ENCODE results near the gene IGF1R. TPM values are rescaled to one million over a fixed set of nuclear protein-coding genes. Genes with fewer than 3 reads are reported as not detected.

The IGF1R gene
- polyA plus RNA-seq, 5 donors, result 23.6 to 32.0 (median 30.6) TPM

DNA sequence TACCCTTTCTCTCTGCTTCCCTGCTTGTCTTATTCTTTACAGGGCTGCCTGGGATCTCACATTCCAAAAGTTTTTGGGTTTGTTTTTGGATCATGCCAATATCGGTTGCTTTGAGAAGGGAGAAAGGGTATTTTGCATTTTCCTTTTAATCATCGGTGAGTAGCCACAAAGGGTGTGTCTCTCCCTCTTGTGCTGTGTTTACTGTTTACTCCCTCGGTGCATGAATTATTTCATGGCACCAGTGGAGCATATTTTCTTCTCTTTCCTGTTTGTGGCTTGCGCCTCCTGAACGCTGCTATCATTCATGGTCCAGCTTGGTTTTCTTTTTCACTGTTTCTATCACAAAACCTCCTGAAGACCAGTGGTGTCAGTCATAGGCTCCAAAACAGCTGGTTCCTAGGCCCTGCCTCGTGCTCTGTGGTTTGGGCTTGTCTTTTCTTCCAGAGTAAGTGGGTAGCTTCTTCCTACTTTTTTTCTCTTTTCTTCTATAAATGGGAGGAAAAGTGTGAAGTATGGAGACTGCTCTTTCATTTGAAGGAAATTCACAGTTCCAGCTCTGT lies 54.9 kb downstream of the IGF1R start:
- DNase-seq, result no peak

DNA sequence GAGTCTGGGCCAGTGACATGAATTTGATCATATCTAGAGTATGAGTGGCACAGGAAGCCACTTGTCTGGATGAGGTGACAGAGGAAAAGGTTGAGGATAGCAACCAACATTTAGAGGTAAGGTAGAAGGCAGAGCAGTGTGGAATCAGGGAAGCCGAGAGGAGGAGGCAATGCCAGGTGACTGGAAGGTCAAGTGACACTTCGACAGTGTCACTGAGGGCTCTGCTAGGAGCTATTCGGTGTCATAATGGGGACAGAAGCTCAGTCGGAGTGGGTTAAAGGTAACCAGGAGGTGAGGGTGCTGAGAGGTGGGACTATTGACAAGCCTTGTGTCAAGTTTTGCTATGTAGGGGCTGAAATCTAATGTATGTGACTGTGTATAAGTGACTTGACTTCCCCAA lies 56.7 kb downstream of the IGF1R start:
- DNase-seq, result no peak

DNA sequence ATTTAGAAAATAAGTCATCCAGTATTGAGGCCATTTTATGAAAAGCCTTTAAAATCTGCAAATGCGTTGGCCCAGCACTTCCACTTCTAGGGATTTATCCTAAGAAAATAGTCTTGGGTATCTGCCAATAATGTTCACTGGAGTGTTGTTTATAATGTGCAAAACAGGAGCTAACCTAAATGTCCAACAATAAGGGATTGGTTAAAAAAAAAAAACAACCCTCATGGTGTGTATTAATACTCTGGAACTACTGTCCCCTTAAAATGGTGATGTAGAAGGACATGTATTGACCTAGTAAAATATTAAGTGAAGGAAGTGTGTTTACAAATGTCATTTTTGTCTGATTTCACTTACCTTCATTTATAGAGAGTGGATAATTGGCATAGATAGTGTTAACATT lies 58.0 kb downstream of the IGF1R start:
- DNase-seq, result no peak

DNA sequence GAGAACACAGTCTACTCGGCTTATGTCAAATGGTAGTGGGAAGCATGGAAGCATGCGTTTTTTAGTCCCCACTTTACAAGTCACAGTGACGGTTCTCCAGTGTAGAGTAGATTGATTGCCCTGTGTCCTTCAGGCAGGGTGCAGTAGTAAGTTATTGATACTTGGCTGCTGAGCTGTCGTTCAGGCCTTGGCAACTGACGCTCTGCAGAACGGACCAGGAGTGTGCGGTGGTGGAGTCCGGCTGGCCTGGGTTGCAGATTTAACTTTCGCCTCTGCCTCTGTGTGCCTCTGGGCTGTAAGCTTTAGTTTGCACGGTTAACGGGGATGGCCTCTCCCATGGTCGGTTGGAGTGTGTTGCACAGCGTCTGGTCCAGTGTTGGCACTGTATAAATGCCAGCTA lies 58.6 kb downstream of the IGF1R start:
- DNase-seq, result no peak

DNA sequence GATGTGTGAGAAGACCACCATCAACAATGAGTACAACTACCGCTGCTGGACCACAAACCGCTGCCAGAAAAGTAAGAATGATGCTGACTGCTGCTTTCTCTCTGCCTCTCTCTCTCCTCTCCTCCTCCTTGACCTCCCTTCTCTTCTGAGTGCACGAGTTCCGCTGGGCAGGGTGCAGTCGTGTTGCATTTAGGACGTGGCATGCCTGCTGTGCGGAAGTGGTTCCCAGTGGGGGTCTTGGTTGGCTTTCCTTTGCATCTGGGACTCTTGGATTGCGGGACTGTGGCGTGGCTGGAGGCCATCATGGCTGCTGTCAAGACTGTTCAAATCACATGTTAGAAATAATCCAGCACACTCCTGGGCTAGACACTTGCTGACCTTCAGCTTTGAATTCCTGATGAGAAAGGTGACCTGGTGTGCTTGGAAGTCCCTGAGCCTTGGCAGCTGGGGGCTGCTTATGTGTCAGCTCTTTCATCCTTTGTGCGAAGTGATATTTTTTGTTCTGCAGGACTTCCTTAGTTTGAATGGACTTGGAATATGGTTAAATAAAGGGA lies 59.8 kb downstream of the IGF1R start:
- DNase-seq, result no peak

DNA sequence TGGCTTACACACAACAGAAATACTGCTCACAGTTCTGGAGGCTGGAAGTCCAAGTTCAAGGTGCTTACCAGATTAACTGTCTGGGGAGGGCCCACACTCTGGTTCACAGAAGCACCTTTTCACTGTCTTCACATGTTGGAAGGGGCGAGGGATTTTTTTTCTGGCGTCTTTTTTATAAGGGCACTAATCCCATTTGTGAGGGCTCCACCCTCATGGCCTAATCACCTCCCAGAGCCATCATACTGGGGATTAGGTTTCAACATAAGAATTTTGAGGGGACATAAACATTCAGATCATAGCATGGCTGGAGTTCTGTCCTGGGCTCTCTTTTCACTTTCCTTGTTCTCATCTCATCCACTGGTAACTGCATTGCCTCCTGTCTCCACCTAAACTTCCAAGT lies 63.5 kb downstream of the IGF1R start:
- no peak for DNase-seq

DNA sequence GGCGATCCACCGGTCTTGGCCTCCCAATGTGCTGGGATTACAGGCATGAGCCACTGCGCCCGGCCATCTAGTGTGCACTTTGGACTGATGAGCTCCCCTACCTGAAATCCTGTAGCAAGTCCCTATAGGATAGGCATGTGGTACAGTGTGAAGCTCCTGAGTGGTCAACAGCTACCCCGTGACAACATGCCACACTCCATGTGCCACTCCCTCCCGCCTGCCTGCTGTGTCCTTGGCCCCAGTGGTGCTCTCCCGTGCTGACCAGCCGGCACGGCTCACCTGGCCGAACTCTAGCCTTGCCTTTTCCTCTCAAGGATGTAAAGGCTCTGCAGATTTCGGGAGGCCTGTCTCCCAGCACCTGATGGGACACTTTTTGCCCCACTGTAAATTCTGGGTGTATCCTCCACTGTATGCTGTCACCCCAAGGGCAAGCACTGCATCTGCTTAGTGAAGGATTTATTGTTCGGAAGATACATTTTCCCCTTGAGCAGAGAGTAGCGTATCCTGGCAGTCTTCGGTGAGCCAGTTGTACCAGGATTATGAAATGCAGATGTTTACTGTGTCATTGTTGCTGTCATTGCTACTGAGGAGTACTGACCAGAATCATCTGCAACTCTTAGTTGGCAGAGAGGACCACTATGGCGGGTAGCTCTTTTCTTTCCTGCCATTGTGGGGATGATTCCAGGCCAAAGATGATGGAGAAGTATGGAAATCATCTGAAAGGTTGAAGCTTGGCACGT lies 64.7 kb downstream of the IGF1R start:
- DNase-seq, result no peak

DNA sequence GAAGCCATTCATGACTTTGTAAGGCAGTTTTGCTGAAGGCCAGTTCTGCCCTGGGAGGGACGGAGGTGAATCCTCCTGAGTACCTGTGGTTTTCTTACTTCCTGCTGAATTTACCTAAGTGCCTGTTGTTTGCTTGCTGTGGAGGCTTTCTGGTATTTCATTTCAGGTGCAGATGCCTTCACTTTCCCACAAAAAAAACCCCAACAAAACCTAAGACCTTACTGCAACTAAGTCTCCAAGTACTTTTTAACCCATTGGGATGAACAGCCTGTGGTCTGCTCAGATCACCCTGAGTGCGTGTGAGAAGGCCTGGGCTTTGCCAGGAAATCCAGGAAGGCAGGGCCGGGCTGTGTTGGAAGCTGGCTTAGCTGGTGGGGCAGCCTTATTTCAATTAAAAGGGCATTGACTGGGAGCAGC lies 65.3 kb downstream of the IGF1R start:
- no peak for DNase-seq

DNA sequence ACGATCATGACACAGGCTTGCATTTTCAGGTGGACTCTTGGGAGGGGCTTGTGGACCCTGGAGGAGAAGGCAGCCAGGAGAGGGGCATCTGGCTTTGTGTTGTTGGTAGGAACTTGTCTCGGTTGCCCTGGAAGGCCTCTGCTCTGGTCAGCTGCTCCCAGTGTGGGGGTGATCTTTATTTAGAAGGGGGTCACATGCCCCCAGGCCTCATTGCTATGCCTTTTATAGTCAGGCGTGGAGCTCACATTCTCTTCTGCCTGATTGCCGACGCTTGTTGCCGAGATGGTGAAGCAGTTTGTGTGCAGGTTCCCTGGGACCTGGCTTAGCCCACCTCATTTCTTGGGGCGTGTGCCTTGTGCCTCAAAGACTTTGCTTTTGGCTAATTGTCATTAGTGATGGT lies 66.6 kb downstream of the IGF1R start:
- no peak for DNase-seq

DNA sequence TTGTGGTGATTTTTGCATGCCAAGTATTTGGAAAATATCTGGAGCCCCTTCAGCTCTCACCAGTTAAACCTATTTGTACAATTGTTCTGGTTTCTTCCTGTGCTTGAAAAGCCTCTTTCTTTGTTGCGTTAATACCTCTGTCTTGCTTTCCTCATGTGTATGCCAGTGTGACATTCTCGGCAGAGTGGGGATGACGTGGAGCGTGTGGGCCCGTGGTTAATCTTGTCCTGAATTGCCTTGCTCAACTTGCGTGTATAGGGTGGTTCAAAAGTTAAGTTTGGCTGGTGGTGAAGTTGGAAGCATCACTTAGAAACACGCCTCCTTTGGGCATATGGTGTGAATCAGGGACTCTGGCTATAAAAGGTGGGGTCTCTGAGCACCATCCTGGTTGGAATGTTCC lies 67.1 kb downstream of the IGF1R start:
- no peak for DNase-seq

DNA sequence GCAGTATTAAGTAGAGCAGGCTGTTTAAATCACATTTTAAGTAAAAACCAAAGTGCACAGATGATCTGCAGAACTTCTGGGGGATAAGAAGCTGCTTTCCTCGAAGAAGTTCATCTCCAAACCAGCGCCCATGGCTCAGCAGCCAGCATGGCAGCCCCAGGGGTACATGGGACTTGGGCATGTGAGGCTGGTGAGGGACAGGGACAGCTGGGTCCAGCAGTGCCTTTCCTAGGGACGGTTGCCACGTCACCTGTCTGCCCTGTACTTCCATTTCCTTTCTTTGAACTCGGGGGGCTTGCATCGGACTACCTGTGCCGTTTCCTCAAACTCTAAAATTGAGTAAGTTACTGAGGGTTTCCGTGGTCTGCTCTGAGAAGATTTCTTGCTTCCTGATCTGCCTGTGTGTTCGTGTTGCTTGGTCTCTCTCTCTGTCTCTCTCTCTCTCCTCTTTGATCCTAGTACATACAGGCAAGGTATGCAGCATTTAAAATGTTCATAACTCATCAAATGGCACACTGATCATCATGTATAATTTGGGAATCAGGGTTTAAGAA lies 67.6 kb downstream of the IGF1R start:
- DNase-seq, result no peak

DNA sequence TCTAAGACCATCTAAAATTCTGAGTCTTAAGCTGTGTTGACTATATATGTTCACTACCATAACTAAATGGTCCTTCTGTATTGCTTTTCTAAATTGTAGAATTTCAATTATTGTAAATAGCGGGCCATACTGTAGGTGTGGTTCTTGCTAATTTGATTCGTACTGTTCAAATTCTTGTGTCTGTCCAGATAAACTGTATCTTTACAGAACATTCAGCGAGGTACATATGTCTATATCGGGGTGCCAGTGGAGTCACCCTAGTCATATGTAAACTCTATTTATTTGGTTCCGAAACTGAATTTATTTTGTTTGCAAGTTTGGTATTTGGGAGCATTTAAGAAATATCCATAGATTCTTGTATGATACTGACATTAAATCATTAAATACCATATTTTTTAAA lies 69.0 kb downstream of the IGF1R start:
- no peak for DNase-seq

DNA sequence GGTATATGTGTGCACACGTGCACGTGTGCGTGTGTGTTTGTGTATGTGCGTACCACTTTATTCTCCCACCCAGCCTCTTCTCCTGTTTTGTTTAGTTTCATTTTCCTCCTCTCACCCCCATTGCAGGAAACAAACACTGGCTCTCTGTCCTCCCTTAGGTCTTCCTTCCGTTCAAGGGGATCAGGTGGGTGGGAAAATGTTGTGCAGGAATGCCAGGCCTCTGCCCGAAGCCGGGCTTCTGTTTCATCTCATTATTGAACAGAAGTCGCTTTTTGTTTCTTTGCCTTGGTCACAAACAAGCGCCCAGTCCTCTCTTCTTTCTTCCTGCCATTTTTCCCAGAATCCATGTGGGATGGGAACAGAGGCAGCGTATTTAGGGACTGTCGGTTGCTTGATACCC lies 69.6 kb downstream of the IGF1R start:
- DNase-seq, result no peak

DNA sequence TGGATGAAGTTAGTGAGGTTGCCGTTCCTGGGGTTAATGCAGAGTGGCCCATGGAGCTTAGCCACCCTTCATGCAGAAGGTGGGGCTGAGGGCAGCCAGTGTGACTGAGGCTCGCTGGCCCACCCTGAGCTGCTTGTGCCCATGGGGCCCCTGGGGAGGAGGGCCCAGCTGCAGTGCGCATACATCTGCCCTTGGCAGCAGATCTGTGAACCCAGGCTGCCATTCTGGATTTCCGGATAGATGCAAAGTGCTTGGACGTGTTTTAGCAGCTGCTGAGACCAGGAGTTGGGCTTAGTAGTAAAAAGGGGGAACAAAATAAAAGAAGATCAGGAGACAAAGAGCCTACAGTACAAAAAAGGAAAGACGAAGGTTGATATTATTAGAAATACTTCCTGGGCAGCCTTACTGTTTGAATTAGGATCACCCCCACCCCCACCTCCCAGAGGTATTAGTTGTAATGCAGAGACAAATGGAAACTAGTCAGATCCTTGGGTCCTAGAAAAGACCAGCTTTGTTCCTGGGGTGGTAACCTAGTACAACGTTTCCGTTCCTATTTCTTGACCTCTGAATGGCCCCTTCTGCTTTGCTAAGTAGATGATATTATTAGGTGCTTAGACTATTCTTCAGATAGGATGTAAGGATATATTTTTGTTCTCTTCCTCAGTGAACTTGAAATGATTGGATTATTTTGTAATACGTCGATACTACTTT lies 70.2 kb downstream of the IGF1R start:
- DNase-seq, result no peak

DNA sequence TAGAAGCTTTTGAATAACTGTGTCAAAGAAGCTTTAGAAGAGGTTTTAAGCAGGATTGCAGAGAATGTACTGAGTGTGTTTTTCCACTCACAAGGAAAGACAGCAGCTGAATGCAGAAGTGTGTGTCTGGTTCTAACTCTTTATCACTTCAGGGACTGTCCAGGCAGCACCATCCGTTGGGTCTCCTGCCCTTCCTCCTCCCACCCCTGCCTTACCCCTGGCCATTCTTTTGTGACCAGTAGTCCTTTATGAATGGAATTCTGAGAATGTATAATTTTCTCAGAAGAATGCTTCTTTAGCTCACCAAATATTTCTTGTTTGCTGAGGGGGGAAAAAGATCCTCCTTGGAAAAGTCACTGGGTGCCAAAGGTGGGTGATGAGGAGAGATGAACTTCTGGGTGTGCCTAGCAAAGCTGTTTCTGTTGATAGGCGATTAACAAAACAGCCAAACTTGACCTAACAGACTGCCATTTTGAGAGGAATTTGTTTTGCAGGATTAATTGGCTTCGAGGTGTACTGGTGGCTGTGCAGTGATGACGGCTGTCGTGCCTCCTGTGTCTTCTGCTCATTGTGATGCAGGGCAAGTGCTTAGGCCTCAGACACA lies 70.9 kb downstream of the IGF1R start:
- no peak for DNase-seq

DNA sequence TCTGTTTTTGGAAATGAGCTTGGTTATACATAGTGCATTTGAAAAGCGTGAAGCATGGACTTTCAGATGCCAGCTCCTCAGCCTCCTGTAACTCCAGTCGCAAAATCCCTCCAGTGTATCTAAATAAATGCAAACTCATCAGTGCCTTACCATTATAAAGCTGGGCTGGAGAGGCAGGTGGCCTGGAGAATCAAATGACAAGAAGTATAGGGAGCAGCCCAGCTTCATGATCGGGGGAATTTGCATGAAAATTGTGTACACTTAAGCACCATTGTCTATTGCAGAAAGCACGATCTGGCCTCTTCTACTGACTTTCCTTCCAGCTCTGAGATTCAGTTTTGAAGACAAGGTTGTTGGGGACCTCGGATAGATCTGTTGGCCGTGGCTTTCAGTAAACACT lies 71.7 kb downstream of the IGF1R start:
- DNase-seq, result no peak

DNA sequence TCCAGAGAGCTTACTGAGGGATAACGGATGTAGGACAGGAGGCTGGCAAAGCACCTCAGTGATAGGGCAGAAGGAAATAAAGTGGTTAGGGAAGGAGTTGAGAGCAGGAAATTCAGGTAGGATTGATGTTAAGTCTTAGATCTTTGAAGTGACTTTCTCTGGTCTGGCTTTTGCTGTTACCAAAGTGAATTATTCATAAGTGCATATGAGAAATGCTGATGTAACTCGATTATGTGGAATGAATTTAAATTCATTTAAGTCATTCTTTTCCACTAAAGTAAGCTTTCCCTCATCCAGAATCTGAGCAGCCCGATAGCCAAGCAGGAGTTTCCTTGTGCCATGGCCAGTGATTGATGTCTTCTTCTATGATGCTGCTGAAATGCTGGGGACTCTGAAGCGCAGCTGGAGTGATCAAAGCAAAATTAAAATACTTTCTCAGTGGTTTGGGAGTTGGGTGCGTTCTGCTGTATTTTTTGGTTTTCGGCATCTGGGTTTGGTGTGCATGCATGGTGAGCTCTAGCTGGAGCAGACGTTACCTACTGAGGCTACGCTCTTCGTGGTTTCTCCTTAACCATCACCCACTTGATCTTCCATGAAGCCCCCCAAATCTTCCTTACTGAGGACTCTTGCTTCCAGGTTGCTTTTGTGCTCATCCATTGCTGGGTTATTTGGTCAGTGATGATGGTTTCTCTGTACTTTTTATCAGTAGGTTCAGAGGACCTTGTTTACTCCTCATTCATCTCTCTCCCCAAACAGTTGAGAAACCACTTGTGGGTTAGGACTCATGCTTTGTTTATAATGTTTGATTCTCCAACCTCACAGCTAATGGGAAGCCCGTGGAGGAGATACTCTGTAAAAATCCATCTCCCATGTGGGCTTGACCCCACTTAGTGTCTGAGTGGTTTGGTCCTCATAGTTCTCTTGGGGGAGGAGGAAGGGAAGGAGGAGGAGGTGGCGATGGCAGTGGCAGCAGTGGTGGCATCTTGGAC lies 72.5 kb downstream of the IGF1R start:
- DNase-seq, result no peak

DNA sequence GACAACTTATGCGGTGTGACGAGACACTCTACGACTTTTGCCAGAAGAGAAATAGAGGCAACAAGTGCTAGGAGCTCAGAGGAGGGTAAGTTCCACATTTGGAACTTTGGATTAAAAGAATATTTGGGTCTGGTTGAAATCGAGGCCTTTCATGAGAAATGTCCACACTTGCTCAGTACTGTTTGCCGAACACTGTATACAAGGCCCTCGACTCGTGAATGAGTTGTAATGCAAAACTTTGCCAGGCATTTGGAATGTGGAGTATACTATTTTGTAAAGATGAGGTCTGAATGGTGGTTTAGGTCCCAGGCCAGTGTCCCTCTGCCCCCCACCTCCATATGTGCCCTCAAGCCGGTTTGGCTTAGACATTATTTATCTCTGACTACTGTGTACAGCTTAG lies 73.9 kb downstream of the IGF1R start:
- no peak for DNase-seq

DNA sequence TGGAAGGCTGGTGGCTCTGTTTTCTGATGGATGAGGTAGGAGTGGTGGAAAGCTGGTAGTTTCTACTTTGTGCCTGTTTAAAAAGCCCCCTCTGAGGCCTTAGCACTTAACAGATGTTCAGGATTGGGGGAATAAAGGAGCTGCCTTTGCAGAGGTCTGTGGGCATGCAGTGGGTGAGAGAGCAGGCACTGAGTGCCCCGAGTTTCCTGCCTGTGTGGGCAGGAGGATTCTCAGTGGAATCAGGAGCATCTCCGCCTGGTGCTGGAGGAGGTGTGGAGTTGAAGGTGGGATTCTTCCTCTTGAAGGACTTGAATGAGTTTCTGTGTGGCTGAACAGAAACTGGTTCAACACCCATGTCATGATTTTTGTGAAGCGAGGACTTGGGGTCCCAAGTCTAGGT lies 74.3 kb downstream of the IGF1R start:
- DNase-seq, result no peak

DNA sequence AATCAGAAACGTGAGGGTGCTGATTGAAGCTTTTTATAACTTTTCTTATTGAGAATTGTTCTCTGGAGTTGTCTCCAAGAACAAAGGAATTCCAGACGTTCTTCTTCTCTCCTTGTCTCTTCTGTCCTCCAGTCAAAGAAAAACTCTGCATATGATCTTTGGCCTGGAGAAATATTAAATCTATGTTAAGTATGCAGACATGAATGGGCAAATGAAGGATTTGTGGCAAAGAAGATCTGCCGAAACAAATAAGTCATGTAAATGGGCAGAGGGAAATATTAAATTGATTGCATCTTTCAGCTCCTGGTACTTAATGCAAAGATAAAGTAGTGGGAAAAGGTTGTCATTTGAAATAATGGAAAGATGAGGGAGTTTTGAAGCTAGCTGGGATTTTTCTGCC lies 74.9 kb downstream of the IGF1R start:
- DNase-seq, result no peak

DNA sequence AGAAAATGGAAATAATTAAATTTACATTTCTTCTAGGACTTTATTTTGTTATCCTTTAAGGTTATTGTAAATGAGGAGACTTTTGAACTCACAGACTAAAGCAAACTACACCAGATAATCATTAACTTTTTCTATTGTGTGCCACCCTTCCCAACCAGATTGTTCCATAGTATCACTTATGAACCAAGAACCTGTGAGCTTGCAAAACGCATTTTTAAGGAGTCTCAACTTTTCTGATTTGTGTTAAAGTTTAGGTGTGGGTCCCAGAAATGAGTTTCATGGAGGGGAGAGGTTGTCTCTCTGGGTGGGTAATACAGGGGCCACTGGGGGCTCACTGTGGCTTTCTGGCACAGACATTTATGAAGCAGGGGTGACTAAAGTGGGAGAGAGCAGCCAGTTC lies 75.7 kb downstream of the IGF1R start:
- DNase-seq, result no peak

Measured in right lung (tissue), 5 donors.